GM18526 (cell line): Measurements from ENCODE around the gene MRPL36.

Experiments
- POLR2A ChIP-seq: IDR thresholded peaks from 3 replicates; pipeline ENCODE4 v1.6.1; 2011; ENCODE audit not compliant: insufficient read length; ENCODE audit errors: extremely low read depth

MRPL36 gene

DNA sequence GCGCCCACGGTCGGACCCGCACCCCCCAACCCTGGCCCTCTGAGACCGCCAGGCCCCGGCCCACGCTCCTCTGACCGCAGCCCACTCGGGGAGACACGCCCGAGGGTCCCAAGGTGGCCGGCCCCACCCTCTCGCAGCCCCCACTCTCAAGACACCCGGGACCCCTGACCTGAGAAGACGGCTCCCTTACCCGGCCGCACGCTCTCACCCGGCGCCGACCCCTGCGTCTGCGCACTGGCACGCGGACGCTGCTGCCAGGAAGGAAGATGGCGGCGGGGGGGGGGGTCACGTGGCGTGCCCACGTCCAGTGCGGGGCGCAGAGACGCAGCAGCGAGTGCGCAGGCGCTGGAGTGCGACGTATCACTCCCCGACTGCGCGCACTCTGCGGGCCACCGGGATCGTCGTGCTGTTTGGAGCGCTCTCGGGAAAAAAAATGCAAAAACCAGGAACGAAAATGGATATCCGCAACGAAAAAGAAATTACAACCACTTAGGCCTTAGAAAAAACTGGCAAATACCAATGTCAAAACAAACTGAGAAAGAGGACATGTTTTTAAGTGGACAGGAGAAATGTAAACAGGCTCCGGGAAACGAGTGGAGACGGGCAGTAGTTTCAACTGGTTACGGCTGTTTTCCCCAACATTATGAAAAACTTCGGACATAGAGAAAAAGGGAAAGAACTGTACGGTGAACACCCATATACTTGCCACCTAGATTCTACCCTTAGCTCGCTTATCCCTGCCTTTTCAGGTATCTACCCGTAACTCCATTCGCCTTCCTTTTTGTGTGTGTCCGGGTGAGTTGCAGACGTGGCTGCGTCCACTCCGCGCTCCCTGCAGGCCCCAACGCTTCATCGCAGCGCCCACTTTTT is at the start of gene MRPL36:
TSS of gene MRPL36 (minus strand) at position 236 of the 870 bp plus-strand sequence. CDS start 902 bp downstream, outside the sequence.
- TF ChIP-seq POLR2A = peak; percentile 74

DNA sequence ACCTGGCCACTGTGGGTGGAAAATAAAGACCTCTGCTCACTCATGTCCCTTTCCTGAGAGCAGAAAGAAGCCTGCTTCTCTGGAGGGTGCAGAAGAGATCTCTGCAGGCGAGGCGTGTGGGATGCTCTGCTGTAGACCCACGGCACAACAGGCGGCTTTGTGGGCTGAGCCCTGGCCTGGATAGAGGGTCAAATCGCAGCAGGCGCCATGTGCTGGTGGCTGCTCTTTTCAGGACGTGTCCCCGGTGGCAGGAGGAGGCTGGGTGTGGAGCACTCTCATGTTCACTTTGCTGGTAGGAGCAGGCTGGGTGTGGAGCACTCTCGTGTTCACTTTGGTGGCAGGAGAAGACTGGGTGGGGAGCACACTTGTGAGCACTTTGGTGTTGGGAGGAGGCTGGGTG is 48.0 kb upstream of the MRPL36 start:
- TF ChIP-seq POLR2A = no peak

DNA sequence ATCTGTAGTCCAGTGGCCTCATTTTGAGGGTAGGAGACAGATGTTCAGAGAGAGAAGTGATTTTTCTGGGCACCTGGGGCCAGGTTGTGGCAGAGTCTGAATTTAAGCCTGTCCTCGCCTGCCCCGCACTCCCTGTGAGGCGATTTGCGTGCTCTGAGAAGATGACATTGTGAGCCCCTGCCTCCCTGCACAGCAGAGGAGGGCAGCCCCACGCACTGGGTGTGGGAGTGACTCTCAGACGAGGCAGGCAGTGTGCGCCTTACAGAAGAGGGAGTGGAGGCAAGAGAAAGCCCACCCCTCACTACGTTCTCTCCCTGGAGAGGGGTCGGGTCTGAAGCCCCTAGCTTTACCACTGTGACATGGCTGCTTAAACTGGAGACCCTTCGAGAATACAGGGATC is 47.4 kb upstream of the MRPL36 start:
- TF ChIP-seq POLR2A = no peak

DNA sequence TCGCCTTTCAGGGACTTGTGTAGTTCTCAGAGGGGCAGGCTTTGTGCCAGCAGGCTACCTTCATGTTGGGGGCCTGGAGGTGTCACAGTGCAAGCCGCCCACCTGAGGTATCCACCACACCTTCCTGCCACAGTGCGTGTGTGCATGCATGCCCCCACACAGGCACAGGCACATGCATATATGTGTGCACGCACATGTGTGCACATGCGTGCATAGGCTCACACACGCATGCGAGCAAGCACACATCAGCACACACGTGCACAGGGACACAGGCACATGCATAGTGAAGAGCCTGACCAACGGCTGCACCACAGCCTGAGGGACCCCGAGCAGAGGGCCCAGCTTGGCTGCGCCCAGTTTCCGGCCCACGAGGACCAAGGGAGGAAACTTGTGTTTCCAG is 46.9 kb upstream of the MRPL36 start:
- no peak for TF ChIP-seq POLR2A

DNA sequence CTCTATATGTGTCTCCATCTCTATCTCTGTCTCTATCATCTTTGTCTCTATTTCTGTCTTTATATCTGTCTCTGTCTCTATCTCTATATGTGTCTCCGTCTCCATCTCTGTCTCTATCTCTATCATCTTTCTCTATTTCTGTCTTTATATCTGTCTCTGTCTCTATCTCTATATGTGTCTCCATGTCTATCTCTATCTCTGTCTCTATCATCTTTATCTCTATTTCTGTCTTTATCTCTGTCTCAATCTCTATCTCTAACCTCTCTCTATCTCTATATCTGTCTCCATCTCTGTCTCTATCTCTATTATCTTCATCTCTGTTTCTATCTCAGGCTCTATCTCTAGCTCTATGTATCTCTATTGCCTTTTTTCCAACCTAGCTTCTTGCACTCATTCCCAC is 46.1 kb upstream of the MRPL36 start:
- no peak for TF ChIP-seq POLR2A

DNA sequence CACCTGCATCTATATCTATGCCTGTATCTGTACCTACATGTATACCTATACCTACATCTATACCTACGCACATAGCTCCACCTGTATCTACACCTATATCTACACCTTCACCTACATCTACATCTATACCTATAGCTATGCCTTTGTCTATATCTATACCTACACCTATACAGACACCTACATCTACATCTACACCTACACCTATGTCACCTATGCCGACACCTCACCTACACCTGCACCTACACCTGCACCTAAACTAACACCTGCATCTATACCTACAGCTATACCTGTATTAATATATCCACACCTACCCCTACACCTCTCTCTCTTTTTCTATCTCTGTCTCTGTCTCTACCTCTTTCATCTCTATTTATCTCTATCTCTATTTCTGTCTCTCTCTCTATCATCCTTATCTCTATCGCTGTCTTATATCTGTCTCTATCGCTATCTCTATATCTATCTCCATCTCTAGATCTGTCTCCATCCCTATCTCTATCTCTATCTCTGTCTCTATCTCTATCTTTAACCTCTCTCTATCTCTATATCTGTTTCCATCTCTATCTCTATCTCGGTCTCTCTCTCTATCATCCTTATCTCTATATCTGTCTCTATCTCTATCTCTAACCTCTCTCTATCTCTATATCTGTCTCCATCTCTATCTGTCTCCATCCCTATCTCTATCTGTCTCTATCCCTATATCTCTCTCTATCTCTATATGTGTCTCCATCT is 45.2 kb upstream of the MRPL36 start:
- TF ChIP-seq POLR2A = no peak

DNA sequence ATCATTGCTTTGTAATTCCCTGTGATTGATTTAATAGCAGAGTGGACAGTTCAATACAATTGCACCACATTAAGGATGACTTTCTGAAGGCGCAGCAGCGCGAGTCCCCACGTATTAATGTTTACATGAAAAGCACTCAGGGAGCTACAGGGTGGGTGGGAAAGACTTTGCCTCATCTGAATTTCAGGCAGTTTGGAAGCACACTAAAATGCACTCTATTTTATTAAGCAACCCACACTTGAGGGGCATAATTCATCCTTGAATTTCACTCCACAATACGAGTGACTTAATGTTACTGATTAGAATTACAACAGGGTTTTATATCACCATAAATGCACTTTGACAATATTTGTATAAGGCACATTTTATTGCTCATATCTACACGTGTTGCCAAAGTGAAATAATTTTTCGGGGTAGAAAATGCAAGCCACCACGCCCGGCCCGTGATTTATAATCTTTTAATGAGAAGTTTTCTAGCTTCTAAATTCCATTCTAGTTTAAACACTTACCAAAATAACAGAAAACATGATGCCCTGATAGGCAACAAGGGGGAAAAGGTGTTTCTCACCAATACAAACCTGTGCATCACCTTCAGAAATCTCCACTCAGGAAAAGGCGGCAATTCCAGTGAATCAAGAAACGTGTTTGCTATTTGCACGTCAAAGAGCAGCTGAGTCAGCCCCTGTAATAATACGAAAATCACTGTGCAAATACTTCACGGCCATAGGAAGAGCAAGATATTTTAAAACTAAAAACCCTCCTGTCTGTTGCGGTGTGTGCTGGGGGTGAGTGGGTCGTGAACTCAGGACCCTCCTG is 42.6 kb upstream of the MRPL36 start:
- TF ChIP-seq POLR2A = no peak

DNA sequence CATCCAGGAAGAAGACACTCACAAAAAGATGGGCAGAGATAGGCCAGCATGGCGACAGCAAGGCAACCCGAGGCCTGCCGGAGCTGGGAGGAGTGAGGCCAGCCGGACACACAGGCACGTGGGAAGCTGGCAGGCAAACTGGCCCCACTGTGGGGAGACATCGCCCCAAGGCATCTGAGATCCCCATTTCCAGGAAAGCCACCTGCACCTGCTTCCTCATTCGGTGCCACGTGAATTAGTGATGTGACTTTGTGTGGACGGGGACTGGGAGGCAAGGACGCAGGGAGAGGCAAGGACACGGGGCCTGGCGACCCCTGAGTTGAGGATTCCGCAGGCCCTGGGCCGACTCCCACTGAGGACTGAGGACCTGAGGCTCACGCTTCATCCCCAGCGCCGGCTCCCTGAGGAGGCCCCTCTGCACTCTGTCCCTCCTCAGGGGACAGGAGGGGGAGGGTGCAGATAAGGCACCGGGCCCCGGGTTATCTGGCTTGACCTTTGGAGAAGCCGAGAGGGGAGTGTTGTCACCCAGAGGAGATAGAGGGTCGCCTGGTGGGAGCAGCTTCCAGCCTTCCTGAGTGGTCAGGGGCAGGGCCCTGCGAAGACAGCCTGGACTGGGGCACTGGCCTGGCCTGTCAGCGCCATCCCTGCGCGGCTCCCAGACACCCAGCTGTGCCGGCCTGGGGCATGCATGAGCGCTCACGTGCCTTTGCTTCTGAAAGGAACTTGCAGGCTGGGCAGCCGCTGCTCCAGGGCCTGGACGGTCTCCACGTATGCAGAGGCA is 41.3 kb upstream of the MRPL36 start:
- TF ChIP-seq POLR2A = no peak

DNA sequence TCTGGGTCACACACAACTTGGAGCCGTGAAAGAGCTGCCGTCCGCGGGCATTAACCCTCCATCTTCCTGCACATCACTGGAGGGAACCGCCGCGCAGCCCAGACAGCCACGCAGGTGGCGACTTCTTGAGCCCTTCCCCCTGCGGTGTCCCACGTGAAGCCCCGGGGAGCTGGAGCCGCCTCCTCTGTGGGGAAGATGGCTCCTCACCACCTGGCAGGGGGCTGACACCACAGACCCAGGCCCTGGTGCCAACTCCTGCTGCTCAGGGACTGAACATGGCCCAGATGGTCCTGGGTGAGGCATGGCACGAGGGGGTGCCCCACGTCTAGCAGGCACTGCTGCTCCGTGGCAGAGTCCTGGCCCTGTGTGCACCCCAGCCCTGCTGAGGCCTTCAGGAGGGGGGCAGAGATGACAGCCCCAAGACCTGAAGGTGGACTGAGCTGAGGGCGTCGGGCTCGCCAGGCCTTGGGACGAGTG is 40.5 kb upstream of the MRPL36 start:
- TF ChIP-seq POLR2A = no peak

DNA sequence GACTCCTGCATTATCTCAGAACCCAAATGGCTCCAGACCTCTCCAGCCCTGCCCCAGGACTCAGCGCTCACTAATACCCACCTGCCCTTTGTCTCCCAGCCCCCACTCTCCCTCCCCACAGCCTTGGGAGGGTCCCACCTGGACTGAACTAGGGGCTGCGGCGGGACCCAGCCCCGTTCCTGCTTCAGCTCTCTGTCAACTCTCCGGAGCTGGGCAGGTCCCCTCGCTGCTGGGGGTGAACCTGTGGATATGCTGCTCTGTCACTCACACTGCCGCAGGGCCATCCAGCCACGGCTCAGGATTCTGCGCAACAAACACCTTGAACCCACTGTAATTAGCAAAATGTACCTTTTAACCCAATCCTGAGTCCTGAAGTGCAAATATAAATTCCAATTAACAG is 38.4 kb upstream of the MRPL36 start:
- TF ChIP-seq POLR2A = no peak

DNA sequence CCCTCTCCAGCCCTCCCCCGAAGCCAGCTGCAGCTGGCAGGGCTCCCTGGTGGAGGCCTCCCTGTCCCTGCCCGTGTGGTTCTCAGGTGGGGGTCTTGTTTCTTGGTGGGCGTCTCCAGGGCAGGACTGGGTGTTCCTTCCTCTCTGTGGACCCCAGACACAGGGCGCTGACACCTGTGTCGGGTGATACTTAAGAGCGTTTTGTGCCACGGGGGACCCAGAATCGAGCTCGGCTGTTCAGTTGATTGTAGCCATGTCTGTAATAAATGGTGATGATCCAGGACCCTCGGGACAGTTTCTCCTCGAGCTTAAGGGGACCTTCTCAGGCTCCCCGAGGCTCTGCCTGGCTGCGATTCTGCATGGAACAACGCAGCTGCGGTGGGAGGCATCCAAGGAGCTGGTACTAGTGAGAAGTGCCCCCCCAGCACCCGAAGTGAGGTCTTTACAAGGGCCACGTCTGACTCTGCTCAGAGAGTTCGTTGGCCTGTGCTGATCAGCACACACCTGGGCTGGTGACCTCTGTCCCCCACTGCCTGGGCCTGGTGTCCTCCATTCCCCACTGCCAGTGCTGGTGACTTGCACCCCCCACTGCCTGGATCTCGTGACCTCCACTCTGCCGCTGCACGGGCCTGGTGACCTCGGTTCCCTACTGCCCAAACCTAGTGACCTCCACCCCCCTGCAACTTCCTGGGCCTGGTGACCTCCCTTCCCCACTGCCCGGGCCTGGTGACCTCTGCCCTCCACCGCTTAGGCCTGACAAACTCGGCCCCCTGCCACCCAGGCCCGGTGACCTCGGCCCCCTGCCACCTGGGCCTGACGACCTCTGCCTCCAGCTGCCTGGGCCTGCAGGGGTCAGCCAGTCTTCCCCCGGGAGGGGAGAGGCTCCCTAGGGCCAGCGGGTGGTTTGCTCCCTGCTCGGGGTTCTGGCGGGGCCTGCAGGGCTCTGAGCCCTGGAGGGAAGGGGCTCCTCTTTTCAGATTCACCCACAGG is 37.5 kb upstream of the MRPL36 start:
- TF ChIP-seq POLR2A = no peak

DNA sequence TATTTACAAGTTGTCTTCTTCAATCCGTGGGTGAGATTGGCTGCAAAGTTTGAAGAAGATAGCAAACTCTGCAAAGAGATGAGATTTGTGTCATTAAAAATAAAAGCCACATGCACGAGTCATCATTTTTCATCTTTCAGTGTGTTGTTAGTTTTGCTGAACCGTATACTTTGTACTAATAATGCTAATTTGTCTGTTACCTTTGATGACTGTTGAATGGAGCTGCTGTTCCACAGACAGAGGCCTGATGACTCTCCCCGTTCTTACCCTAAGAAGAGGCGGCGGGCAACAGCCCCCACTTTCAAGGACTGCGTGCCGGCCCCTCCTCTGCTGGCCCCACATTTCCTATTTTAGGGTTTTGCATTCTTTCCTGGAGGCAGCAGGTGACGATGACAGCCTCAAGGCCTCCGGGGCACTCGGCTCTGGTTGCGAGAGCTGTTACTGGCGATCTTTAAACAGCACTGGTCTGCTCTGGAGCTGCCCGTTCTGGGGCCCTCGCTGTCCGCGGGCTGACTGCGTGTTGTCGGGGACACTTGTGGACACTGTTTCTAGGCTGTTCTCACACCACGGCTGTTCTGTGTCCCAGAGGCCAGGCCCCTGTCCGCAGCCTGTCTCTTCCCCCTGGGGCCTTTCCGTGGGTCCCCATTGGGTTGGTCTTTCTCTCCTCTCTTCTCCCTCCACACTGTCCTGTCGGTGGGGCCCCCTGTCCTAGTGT is 36.7 kb upstream of the MRPL36 start:
- TF ChIP-seq POLR2A = no peak

DNA sequence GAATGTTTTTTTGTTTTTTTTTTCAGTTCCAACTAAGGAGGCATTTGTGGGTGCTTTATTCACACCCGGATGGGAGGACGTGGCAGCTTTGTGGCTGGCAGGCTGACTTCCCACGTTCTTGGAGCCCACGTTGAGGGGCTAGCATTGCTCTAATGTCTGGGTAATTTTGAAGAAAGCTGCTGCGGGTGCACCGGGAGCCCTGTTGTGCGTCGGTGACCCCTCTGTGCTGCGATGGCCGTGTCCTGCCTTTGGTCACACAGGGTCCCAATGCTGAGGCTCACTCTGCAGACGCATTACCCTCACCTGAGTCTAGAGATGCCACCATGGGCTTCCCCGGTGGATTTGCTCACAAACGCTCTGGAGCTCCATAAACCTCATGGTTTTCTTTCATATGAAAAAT is 35.8 kb upstream of the MRPL36 start:
- no peak for TF ChIP-seq POLR2A
